ENCODE results near the gene ABCC4.

DNA sequence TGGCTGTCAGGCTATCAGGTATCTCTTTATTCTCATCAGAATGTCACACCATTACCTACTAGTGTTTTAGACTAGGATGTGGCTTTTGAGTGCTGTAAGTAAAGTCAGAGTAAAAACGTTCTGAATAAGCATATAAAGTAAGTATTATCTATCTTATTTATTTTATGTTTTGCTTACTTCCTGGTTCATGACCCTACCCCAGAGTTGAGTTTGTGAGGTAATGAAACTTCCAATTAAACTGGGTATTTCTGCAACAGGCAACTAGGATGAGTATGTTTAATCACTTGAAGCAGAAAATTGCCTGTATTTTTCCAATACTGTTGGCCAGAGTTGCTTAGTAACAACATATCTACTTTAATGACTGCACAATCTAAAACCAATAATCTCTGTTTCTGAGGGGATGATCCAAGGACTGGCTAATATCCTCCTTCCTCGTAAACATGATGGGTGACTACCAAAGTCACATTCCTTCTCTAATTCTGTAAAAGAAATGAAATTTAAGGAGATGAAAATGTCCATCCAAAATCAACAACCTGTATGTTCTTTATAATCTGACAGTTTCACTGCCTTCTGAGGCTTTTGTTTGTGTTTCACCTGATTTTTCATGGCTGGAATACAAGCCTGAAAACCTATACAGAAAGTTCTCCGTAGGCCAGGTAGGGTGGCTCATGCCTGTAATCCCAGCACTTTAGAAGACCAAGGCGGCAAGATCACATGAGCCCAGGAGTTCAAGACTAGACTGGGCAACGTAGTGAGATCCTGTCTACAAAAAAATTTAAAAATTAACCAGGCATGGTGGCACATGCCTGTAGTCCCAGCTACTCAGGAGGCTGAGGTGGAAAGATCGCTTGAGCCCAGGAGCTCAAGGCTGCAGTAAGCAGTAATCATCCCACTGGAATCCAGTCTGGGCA, 83.1 kb downstream of the ABCC4 start:
- no peak for TF ChIP-seq L3MBTL2 (conservative IDR thresholded peaks at IDR 0.05)
- TF ChIP-seq FOXA1 (IDR thresholded peaks at IDR 0.05) = no peak
- no peak for TF ChIP-seq ELF4 (IDR thresholded peaks at IDR 0.05)
- TF ChIP-seq TARDBP (IDR thresholded peaks at IDR 0.05) = no peak
- no peak for TF ChIP-seq ARNT (IDR thresholded peaks at IDR 0.05)
- TF ChIP-seq FOXM1 (IDR thresholded peaks at IDR 0.05; ENCODE audit: borderline replicate concordance) = no peak
- TF ChIP-seq FOXK2 (IDR thresholded peaks at IDR 0.05) = no peak
- no peak for TF ChIP-seq HDGF (IDR thresholded peaks at IDR 0.05; ENCODE audit: borderline replicate concordance)
- no peak for TF ChIP-seq BHLHE40 (IDR thresholded peaks at IDR 0.05; ENCODE audit: borderline replicate concordance)

Data from HEK293T (cell line).